Fibroblast of skin of right biceps (primary cell): ENCODE measurements around the gene TNXB.

Experiments used
- DNase-seq: peaks from one replicate; pipeline ENCODE4 v3.0.0-alpha.2; 2013

Gene TNXB, protein sequence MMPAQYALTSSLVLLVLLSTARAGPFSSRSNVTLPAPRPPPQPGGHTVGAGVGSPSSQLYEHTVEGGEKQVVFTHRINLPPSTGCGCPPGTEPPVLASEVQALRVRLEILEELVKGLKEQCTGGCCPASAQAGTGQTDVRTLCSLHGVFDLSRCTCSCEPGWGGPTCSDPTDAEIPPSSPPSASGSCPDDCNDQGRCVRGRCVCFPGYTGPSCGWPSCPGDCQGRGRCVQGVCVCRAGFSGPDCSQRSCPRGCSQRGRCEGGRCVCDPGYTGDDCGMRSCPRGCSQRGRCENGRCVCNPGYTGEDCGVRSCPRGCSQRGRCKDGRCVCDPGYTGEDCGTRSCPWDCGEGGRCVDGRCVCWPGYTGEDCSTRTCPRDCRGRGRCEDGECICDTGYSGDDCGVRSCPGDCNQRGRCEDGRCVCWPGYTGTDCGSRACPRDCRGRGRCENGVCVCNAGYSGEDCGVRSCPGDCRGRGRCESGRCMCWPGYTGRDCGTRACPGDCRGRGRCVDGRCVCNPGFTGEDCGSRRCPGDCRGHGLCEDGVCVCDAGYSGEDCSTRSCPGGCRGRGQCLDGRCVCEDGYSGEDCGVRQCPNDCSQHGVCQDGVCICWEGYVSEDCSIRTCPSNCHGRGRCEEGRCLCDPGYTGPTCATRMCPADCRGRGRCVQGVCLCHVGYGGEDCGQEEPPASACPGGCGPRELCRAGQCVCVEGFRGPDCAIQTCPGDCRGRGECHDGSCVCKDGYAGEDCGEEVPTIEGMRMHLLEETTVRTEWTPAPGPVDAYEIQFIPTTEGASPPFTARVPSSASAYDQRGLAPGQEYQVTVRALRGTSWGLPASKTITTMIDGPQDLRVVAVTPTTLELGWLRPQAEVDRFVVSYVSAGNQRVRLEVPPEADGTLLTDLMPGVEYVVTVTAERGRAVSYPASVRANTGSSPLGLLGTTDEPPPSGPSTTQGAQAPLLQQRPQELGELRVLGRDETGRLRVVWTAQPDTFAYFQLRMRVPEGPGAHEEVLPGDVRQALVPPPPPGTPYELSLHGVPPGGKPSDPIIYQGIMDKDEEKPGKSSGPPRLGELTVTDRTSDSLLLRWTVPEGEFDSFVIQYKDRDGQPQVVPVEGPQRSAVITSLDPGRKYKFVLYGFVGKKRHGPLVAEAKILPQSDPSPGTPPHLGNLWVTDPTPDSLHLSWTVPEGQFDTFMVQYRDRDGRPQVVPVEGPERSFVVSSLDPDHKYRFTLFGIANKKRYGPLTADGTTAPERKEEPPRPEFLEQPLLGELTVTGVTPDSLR (N-terminal part only)

DNA sequence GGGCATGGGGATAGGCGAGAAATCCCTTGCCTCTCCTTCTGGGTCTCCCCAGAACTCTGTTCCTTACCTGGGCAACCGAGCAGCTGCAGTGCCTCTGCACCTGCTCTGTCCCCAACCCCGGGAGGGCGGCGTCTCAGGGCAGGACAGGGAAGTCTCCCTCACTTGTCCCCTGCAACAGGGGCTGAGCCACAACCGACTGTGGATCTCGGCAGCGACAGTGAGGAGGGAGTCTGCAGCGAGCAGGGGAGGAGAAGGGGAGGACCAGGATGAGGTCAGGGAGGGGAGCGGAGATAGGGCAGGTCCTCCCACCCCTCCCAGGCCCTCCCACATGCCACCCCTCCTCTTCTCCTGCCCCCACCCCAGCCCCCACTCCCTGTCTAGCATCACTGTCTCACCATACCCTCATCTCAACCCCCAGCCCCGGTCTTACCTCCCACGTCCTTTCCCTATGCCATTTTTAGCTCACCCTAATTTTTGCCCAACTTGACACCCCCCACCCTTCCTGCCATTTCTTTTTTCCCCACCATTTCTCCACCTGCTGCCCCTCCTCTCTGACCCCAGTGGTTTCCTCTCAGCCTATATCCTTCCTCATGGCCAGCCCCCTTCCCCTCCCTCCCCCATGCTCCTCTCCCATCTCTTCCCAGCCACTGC, at the start of gene TNXB:
TNXB (minus strand) TSS at position 225 of the 651 bp plus-strand sequence. CDS start 11,140 bp downstream, outside the sequence.
- DNase-seq: no peak

DNA sequence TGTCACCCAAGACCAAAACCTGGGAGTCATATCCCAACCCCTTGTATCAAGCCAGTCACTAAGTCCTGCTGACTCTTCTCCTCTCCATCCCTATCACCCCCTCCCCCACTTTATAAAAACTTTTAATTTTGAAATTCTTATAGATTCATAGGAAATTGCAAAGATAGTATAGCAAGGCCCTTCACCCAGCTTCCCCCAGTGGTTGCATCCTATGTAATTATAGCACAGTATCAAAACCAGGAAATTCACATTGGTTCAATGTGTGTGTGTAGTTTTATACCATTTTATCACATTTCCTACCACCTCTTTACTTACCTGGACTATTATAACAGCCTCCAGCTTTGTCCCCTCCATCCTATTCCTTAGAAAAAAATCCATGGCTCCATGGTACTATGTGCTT, 48.9 kb upstream of the TNXB start:
- no peak for DNase-seq

DNA sequence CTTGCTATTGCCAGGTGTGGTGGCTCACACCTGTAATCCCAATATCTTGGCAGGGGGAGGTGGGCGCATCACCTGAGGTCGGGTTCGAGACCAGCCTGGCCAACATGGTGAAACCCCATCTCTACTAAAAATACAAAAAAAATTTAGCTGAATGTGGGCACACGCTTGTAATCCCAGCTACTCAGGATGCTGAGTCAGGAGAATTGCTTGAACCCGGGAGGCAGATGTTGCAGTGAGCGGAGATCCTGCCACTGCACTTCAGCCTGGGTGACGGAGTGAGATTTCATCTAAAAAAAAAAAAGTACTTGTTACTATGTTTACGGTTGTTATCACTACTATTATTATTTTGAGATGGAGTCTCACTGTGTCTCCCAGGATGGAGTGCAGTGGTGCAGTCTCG, 47.8 kb upstream of the TNXB start:
- DNase-seq: no peak

DNA sequence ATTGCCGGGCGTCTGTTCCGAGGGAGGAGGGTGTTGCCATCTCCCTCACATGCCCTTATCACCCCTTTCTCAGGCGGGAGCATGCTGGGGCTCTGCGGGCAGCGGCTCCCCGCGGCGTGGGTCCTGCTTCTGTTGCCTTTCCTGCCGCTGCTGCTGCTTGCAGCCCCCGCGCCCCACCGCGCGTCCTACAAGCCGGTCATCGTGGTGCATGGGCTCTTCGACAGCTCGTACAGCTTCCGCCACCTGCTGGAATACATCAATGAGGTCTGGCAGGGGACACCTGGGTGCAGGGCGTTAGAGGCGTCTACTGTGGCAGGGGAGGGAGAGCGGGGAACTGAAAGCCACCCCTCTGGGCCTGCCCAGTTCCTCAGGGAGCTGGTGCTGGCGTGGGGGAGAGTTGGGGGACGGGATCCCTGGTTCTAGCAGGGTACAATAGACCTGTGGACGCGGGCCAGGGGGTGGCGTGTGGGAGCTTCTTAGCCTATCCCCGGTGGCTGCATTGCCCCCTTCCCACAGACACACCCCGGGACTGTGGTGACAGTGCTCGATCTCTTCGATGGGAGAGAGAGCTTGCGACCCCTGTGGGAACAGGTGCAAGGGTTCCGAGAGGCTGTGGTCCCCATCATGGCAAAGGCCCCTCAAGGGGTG, 45.5 kb upstream of the TNXB start:
- peak; percentile 69 for DNase-seq

DNA sequence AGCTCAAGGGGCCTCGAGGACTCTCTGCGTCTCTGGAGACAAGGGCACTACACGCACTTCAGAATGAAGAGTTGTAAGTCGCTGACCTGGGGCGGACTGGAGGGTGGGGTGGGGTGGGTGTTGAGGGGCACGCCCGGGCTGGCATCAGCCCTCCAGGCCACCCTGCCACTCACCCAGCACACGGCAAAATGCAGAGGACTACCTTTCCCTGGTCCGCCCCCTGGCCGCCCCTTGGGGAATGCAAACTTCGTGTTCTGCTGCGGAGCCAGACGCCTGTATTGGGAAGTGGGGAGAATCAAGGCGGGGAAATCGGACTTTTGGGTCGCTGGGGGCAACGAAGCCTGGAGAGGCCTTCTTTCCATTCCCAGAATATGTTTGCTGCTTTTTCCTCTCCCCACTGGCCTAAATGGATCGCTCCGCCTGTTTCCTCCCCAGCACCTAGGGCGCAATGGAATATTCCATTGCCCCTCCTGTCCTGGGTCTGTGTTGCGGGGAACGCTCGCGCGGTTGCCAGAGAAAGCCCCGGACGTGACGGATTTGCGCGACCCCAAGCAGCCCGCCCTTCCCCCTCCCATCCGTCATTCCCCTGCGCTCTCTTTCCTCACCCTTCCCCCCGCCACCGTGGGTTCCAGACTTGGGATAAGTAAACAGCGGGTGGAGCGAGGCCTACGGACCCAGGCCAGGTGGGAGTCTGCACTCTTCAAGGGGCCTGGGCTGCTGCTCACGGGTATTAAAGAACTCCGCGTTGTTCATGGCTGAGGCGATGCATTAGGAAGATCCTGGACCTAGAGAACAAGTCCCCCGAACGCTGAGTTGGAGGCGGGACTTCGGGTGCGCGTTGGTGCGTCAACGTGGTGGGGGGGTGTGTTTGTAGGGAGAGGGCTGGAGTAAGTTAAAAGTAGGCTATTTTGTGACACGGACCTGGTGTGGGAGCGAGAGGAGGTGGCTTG, 44.7 kb upstream of the TNXB start, which contains the start of gene PPT2:
PPT2 (plus strand) TSS at position 578 of the 950 bp plus-strand sequence. CDS start 454 bp downstream, outside the sequence.
- DNase-seq: peak; percentile 96

DNA sequence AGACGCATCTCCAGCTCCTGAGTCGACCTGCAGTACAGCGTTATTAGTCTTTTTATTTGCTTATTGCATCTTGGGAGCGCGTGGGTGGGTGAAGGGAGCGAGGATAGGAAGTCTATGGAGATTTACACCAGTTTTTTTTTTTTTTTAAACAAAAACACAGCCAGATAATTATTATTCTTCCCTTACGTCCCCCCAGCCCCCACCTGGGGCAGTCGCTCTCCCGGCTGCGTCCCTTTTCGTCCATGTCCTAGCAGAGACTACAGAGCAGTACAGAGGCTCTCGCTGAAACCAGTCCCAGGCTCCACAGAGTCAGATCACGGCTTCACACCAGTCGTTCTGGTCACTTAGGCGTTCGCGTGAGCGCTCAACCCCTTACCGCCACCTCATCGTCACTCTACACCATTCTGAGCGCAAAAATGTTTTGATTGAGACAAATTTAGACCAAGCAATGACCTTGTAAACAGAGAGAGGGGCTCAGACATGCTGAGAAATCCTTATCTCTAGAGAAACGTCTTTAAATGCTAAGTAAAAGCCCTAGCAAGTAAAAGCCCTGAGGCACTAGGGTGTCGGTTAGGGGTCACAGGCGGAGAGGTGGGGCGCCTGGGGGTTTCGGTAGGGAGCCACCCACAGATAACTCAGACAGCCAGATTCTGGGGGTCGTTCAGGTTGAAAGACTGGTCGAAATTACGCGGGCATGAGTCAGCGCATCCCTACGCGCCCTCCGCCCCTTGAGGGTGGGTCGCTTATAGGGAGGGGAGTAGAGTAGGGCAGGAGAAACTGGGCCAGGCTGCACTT, 43.8 kb upstream of the TNXB start:
- peak; percentile 54 for DNase-seq

DNA sequence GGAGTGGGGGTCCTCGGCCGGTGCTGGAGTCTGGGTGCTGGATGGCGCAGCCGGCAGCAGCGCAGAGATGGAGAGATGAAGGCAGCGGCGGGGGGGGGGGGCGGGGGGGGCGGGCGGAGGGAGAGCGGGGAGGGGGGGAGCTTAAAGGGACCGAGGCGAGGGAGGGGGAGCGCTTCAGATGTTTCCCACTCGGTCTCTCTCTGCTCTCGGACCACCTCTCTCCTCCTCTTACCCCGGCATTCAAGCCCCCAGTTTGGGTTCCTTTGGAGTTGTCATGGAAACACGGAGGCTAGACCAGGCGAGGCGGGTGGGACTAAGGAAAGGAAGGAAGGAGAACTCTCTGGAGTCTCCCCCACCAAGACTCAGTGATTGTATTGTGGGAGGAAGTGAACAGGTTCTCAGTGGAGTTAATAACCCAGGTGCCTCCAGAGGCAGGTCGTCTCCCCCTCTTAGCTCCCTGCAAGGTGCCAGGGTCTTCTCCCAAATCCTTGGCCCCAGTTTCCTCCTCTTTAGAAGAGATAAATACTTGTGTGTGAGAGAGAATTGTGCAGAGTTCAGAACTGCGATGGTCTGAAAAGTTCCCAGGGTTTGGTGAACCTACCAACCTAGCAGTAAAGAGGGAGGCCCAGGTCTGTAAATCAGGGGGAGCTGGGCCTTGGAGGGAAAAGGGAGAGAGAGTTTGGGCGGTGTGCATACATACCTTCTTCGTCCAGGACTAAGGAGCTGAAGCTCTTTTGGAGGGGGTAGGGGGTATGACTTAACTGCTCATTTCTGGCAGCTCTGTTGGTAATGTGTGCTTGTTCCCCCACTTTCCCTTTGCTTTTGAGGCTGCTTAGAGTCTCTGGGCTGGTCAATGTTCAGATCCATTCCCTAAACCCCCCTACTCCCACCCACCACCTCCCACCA, 43.0 kb upstream of the TNXB start, which contains the start of gene PRRT1:
PRRT1 (minus strand) TSS at position 77 of the 906 bp plus-strand sequence. CDS start 112 bp downstream, outside the sequence.
- peak; percentile 26 for DNase-seq

DNA sequence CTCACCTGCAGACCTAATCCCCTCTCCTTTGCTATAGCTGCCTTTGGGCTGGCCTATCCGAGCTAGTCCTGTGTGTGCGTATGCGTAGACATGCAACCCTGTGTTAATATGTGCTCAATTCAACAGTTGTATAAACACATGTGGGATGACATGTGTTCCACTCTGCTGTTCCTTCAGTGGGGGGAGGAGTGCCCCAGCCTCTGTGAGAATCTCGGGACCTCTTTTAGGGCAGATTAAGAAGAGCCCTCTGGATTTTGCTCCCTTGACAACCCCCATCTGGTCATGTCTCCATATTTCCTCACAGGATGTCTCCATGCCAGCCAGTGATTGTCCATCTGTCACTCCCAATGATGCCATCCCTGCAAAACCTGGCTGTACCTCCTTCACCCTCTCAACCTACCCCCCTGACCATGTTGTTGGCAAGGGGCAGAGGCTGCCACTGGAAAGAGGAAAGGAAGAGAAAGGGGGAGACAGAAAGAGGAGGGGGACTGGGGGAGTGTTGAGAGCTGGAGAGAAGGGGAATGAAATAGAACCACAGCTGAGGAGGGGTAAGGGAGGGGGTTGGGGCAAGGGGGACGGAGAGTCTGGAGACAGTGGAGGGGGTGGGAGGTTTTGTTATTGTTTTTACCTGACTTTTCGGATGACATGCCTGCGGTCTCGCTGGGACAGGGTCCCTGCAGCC, 42.2 kb upstream of the TNXB start:
- no peak for DNase-seq

DNA sequence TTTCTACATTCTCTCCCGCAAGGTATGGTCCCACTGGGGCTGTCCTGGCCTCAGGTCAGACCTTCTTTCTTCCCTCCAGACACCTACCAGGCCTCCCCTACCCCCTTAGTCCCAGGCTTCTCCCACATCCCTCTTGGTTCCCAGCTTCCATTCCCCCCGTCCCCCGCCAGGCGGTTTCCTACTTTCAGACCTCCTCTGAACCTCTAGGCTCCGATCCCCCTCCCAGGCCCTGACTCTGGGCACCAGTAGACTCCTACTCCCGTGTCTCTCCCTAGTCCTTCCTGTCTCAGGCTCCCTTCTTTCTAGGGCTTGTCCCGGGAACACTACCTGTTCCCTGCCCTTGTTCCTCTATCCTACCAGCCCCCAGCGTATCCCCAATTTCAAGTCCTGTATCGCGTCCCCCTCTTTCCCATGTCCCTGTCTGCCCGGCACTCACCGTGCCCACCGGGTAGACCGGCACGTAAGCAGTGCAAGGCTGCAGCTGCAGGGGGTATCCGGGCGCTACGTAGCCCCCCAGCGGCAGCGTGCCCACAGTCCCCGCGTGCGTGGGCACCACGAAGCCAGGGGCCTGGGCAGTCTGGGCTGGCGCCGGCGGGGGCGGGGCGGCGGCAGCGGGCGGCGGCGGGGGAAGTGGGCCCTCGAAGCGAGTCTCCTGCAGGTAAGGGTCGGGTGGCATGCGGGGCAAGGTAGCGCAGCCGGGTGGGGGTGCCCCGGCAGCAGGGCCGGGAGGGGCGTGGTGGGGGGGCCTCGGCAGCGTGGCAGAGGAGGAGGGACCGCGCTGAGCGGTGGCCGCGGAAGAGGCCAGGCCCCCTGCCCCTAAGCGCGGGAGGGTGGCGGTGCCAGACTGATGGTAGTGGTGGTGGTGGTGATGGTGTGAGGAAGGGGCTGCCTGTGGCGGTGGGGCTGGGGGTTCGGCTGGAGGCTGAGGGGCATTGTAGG, 41.1 kb upstream of the TNXB start:
- DNase-seq: no peak

DNA sequence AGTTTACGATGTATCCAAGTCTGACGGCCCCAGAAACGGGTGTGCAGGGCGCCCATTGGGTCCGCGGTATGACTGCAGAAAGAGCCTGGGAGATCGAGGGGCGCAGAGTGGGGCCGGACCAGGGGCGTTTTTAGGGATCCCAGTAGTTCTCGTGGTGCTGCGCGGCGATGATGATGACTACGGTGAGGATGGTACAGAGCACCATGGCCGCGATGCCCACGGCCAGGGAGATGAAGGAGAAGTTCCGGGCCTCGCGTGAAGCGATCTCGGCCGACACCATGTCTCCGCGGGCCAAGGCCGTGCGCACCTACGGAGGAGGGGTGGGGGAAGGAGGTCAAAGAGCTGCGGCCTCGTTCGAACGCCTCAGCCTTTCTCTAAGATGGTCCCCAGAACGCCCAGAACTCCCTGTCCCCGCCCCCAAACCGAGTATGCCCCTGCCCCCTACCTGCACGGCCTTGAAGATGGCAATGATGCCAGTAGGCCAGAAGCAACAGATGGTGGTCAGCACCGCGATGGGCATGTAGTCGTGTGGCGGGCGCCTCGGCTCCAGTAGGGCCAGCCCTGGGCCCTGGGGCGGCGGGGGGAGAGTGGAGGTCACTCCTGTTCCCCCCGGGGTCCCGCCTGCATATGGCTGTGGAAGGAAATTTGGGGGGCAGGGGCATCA, 40.1 kb upstream of the TNXB start:
- no peak for DNase-seq

DNA sequence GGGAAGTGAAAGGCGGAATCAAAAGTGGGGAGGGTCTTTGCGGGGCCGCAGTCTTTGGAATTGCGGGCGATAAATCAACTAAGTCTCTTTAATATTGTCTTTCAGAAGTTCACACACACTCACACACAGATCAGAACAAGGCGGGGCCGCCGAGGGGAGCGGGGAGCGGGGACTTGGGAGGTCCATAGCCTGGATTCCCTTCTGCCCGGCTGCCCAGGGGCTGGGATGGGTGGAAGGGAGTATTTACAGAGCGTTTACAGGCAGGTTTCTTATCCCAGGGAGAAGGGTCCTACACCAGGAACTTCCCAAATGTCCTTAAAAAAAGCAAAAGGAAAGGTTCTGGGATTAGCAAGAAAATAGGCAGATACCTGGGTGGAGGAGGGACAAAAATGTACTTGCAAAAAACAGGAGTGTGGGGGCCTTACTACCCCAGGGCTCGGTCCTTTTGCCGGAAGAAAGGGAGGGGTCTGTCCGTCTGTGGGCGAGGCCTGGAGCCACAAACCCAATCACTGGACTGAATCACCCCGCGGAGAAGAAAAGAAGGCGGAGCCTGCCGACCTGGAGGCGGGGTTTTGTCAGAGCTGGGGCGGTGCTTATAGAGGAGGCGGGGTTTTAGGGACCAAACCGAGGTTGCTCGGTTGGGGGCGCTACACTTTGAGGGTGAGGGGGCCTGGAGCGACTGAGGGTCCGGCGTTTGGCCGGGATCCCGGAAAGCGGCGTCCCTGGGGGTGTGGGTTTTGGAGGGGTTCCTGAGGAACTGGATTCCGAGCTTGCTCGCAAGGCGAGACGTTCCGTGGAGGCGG, 39.4 kb upstream of the TNXB start:
- DNase-seq: peak; percentile 40

DNA sequence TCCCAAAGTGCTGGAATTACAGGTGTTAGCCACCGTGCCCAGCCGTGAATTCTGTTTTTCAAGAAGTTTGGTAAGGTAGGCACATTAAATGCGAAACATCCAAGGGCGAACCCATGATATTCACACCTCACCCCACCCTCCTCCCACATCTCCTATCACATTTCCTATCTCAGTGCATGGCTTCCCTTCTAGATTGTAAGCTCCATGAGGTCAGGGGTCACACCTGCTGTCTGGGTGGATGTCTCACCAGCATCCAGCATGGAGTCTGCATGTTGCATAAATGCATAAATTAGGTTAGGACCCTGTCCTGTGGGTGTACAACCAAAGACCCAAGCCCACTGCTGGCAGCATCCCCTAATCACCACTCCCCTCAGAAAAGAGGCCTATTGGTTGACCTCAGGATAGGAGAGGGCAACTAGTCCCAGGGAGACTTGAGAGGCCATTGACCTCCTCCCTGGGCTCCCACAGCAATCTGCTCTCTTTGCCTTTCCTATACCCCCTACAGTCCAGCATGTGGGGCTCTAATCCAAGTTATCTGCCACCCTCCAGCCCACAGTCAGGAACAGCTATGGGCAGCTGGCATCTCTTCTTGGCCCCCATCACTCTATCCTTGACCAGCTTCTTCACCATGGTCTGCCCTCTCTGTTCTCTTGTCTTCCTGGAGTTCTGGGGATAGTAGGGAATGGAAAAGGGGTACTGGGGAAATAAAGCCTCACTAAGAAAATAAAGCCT, 38.4 kb upstream of the TNXB start:
- no peak for DNase-seq

DNA sequence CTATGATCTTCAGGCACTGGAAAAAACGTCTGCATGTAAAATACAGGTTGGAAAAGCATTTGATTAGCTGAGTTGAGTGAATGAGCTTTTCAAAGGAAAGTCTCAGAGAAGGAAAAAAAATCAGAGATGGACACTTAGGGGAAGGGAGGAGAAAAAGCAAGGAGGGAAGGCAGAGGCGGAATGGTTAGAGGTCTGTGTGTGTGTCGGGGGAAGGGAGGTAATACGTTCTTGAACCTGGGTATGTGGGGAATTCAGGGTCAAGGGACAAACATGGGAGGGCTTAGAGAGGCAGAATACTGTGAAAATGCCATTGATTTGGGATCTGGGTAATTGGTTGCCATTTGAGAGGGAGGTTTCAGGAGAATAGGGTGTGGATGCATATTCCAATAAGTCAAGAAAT, 37.5 kb upstream of the TNXB start:
- DNase-seq: no peak

DNA sequence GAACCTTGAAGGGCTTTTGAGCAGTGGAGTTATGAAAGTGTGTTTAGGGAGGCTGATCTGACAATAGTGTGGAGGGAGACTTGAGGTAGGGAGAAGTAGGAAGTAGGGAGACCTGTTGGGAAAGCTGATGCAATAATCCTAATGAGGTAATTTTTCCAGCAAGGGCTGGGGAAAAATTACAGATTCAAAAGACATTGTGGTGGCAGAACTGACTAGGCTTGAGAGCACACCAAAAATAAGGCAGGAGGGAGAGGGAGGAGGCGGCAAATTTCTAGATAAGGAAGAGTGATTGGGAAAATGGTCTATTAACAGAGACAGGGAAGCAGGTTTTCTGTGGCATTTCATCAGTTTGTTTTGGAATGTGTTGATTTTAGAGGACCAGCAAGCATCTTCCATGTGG, 37.1 kb upstream of the TNXB start:
- DNase-seq: no peak
